ENCODE results near the gene LRRFIP1. TPM values are rescaled to one million over a fixed set of nuclear protein-coding genes. Genes with fewer than 3 reads are reported as not detected.

The LRRFIP1 gene
- total and polyA plus RNA-seq, 2 of the 13 experiments (the other 11 are each of a cell fraction or from before 2014, with no cell fraction given): 15.9 to 40.5 TPM

DNA sequence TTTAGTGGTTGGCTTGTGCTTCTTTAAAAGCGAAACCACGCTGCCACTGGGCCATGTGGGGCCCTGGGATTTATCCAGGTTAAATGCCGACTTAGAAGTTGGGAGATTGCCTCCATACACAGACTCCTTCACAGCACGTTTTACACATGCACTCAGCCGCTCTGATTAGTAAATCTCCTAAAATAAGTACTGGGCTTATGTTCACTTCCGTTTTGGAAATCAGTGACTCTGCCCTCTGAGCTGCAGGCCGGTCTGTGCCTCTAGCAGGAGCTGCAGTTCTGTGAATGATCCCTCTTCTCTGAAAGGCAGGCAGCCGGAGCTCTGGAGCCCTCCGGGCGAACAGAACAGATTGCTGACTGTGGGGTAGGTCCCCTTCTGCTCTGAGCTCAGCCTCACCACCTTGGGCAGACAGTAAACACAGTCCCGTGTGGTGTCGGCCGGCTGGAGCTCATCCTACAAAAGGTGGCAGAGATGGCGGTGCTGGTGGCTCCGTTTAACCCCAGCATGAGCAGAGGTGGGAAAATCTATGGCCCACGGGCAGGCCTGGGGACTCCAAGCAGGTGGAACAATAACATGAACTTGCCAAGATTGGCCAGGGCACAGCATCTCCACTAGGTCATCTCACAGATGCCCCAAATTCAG lies 27.1 kb upstream of the LRRFIP1 start:
- H3K79me2 ChIP-seq (ENCODE audit: insufficient read depth, low read length): peaks cover 7% of the 10 kb centered on the region
- H3K9me3 ChIP-seq (ENCODE audit: low read length): no peaks in the 10 kb centered on the region
- BruUV-seq (replicated peaks): no TSS peak
- ChIA-PET POLR2A (interaction anchor here (0.8 to 3.3 kb wide), 5 partner anchors 10 to 26 kb away, joined by 3 to 40 read pairs (median 9); partner anchors contain the start of gene RAB17), CTCF (ENCODE audit: low intra/inter-chr PET ratio, low total read pairs) (no interaction called here)
- in situ Hi-C loops (cut with HindIII; ENCODE audit: extremely low pct_ligation_motif_present, low pct_unique_long_range_greater_than_20kb): loop anchor here (5.0 kb wide), 1 partner anchor 142 kb away; no protein-coding TSS in a partner anchor
- no peaks in the 10 kb centered on the region for H3K36me3 ChIP-seq (replicated peaks in 1 of 2; ENCODE audit: control insufficient read depth in 1 of 2, insufficient read depth in 2 of 2, low read length in 2 of 2)
- H3K4me2 ChIP-seq (ENCODE audit: low read depth, low read length): peak overlapping the region; percentile 93
- peak overlapping the region; percentile 70 for H3K27ac ChIP-seq (ENCODE audit: extremely low read length, insufficient read depth, low read length)
- H4K20me1 ChIP-seq (ENCODE audit: insufficient read depth, low read length): no peaks in the 10 kb centered on the region
- H3K27me3 ChIP-seq (ENCODE audit: control insufficient read depth in 1 of 2, insufficient read depth in 2 of 2, low read length in 2 of 2): peaks cover 0 to 2% of the 10 kb centered on the region in 2 experiments; a peak in 1 of 5 replicates
- FAIRE-seq: no peak
- peak overlapping the region; percentile 55 for H3K9ac ChIP-seq (ENCODE audit: insufficient read depth, low read depth, low read length)
- DNase-seq (ENCODE audit: low spot score): peak; percentile 55
- 25% methylated on average over 16 of the region's 16 CpGs for WGBS (ENCODE audit: low lambda C conversion rate)
- intact Hi-C loops (cut with micrococcal nuclease; ENCODE audit: unreplicated experiment): loop anchor here (2.0 kb wide), 1 partner anchor 14 kb away; no protein-coding TSS in a partner anchor
- H2AFZ ChIP-seq (ENCODE audit: low read length): no peak overlapping the region
- H3K4me3 ChIP-seq (replicated peaks in 1 of 3; ENCODE audit: insufficient read depth in 1 of 3, low read depth in 2 of 3, low read length in 3 of 3): peak overlapping the region; percentile 42 to 69 (median 51)
- ATAC-seq: peak; percentile 26
- H3K4me1 ChIP-seq (ENCODE audit: insufficient read depth, low read length): peaks cover 99% of the 10 kb centered on the region
- TF ChIP-seq ZSCAN20 (CRISPR knock-in tag; IDR thresholded peaks at IDR 0.05; ENCODE audit: borderline replicate concordance): 0 out of 2 replicates have a peak, but pooled peaks have one; percentile 63
- peak; percentile 59 for TF ChIP-seq ZFY (CRISPR knock-in tag; IDR thresholded peaks at IDR 0.05)
- TF ChIP-seq, protein P1, sequence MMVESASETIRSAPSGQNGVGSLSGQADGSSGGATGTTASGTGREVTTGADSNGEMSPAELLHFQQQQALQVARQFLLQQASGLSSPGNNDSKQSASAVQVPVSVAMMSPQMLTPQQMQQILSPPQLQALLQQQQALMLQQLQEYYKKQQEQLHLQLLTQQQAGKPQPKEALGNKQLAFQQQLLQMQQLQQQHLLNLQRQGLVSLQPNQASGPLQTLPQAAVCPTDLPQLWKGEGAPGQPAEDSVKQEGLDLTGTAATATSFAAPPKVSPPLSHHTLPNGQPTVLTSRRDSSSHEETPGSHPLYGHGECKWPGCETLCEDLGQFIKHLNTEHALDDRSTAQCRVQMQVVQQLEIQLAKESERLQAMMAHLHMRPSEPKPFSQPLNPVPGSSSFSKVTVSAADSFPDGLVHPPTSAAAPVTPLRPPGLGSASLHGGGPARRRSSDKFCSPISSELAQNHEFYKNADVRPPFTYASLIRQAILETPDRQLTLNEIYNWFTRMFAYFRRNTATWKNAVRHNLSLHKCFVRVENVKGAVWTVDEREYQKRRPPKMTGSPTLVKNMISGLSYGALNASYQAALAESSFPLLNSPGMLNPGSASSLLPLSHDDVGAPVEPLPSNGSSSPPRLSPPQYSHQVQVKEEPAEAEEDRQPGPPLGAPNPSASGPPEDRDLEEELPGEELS (CRISPR knock-in tag; IDR thresholded peaks at IDR 0.05): no peak
- peak; percentile 28; the same call in 1 of the 2 replicates for TF ChIP-seq ZNF567 (CRISPR knock-in tag; IDR thresholded peaks at IDR 0.05; ENCODE audit: borderline replicate concordance)
- TF ChIP-seq PHF8 (CRISPR knock-in tag; IDR thresholded peaks at IDR 0.05): peak; percentile 29; the same call in 1 of the 2 replicates
- TF ChIP-seq, protein P2, sequence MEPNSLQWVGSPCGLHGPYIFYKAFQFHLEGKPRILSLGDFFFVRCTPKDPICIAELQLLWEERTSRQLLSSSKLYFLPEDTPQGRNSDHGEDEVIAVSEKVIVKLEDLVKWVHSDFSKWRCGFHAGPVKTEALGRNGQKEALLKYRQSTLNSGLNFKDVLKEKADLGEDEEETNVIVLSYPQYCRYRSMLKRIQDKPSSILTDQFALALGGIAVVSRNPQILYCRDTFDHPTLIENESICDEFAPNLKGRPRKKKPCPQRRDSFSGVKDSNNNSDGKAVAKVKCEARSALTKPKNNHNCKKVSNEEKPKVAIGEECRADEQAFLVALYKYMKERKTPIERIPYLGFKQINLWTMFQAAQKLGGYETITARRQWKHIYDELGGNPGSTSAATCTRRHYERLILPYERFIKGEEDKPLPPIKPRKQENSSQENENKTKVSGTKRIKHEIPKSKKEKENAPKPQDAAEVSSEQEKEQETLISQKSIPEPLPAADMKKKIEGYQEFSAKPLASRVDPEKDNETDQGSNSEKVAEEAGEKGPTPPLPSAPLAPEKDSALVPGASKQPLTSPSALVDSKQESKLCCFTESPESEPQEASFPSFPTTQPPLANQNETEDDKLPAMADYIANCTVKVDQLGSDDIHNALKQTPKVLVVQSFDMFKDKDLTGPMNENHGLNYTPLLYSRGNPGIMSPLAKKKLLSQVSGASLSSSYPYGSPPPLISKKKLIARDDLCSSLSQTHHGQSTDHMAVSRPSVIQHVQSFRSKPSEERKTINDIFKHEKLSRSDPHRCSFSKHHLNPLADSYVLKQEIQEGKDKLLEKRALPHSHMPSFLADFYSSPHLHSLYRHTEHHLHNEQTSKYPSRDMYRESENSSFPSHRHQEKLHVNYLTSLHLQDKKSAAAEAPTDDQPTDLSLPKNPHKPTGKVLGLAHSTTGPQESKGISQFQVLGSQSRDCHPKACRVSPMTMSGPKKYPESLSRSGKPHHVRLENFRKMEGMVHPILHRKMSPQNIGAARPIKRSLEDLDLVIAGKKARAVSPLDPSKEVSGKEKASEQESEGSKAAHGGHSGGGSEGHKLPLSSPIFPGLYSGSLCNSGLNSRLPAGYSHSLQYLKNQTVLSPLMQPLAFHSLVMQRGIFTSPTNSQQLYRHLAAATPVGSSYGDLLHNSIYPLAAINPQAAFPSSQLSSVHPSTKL (CRISPR knock-in tag; IDR thresholded peaks at IDR 0.05): 0 out of 2 replicates have a peak, but pooled peaks have one; percentile 46
- no peak for TF ChIP-seq RORA (CRISPR knock-in tag; IDR thresholded peaks at IDR 0.05)
- TF ChIP-seq ZNF773 (CRISPR knock-in tag; IDR thresholded peaks at IDR 0.05; ENCODE audit: borderline replicate concordance): 0 out of 2 replicates have a peak, but pooled peaks have one; percentile 28
- TF ChIP-seq NFATC3 (CRISPR knock-in tag; IDR thresholded peaks at IDR 0.05): 0 out of 2 replicates have a peak, but pooled peaks have one; percentile 27
- peak; percentile 74 for TF ChIP-seq ERF (CRISPR knock-in tag; IDR thresholded peaks at IDR 0.05)
- TF ChIP-seq ZFP37 (CRISPR knock-in tag; IDR thresholded peaks at IDR 0.05; ENCODE audit: borderline replicate concordance): 0 out of 2 replicates have a peak, but pooled peaks have one; percentile 81
- TF ChIP-seq ZNF232 (CRISPR knock-in tag; IDR thresholded peaks at IDR 0.05; ENCODE audit: borderline replicate concordance): peak; percentile 60; the same call in 1 of the 2 replicates
- TF ChIP-seq NFKB2 (CRISPR knock-in tag; IDR thresholded peaks at IDR 0.05; ENCODE audit: borderline replicate concordance): peak; percentile 76; the same call in 1 of the 2 replicates
- 0 out of 2 replicates have a peak, but pooled peaks have one; percentile 6 for TF ChIP-seq EHMT2 (IDR thresholded peaks at IDR 0.05; ENCODE audit: borderline replicate concordance, low read depth, low read length)
- TF ChIP-seq NR2F6 (IDR thresholded peaks at IDR 0.05): no peak
- peak; percentile 35; the same call in 1 of the 2 replicates for TF ChIP-seq NR2F6 (CRISPR knock-in tag; IDR thresholded peaks at IDR 0.05)

All from HepG2 (cell line).